ENCODE data around the gene RTN4R.

RTN4R gene

DNA sequence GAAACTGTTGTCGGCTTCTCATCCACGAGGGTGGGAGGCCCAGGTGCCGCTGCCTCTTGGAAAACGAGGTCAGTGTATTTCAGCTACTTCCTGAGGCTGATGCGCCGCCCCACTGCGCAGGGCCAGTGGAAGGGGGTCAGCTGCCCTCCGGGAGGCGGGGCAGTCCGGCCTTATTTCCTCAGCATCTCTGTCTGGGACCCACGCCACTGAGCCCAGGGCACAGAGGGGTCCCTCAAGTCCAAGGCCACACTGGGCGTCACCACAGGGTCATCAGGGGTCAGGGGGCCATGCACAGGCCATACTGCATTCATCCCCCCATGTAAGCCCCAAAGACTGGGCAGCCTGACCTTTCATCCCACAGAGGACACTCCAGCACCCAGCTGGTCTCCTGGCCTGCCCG is 12.1 kb downstream of the RTN4R start:
- Histone ChIP-seq H3K9me3 (ENCODE audit: control insufficient read depth, low read depth, low read length) (no peaks in the 10 kb centered on the region), H3K27me3 (ENCODE audit: control insufficient read depth, insufficient read depth, low read length) (no peaks in the 10 kb centered on the region), H3K9ac (ENCODE audit: low read length) (no peak overlapping the region), H3K4me3 (ENCODE audit: low read length) (no peak overlapping the region), H3K4me1 (ENCODE audit: control insufficient read depth, low read depth, low read length) (no peaks in the 10 kb centered on the region), H3K36me3 (ENCODE audit: control insufficient read depth, low read depth, low read length) (no peaks in the 10 kb centered on the region), H3K27ac (ENCODE audit: low read length) (no peak overlapping the region)

GRCh38 chr22:20254975-20255946 is 12.9 kb downstream of the RTN4R start:
- no peak overlapping the region for H3K9ac ChIP-seq (ENCODE audit: low read length)
- no peaks in the 10 kb centered on the region for H3K27me3 ChIP-seq (ENCODE audit: control insufficient read depth, insufficient read depth, low read length)
- H3K9me3 ChIP-seq (ENCODE audit: control insufficient read depth, low read depth, low read length), result no peaks in the 10 kb centered on the region
- H3K36me3 ChIP-seq (ENCODE audit: control insufficient read depth, low read depth, low read length), result no peaks in the 10 kb centered on the region
- no peak overlapping the region for H3K27ac ChIP-seq (ENCODE audit: low read length)
- no peaks in the 10 kb centered on the region for H3K4me1 ChIP-seq (ENCODE audit: control insufficient read depth, low read depth, low read length)
- H3K4me3 ChIP-seq (ENCODE audit: low read length), result no peak overlapping the region

GRCh38 chr22:20253161-20253560 is 15.0 kb downstream of the RTN4R start:
- Histone ChIP-seq H3K9me3 (ENCODE audit: control insufficient read depth, low read depth, low read length) (no peaks in the 10 kb centered on the region), H3K27me3 (ENCODE audit: control insufficient read depth, insufficient read depth, low read length) (no peaks in the 10 kb centered on the region), H3K4me3 (ENCODE audit: low read length) (no peak overlapping the region), H3K9ac (ENCODE audit: low read length) (no peak overlapping the region), H3K4me1 (ENCODE audit: control insufficient read depth, low read depth, low read length) (no peaks in the 10 kb centered on the region), H3K27ac (ENCODE audit: low read length) (no peak overlapping the region), H3K36me3 (ENCODE audit: control insufficient read depth, low read depth, low read length) (no peaks in the 10 kb centered on the region)

DNA sequence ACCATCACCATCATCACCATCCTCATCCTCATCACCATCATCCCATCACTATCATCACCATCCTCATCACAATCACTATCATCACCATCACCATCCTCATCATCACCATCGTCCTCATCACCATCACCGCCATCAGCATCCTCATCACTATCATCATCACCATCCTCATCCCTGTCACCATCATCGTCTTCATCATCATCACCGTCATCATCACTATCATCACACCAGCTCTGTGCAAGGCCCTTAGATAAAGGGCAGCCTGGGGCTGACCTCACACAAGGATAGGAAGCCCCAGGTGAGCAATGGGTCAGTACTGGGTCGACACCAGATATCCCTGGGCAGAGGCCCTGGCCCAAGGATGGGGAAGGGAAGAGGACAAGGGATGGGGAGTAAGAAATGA is 16.1 kb downstream of the RTN4R start:
- Histone ChIP-seq H3K27ac (ENCODE audit: low read length) (no peak overlapping the region), H3K9ac (ENCODE audit: low read length) (no peak overlapping the region), H3K36me3 (ENCODE audit: control insufficient read depth, low read depth, low read length) (no peaks in the 10 kb centered on the region), H3K4me1 (ENCODE audit: control insufficient read depth, low read depth, low read length) (peaks cover 2% of the 10 kb centered on the region), H3K4me3 (ENCODE audit: low read length) (no peak overlapping the region), H3K27me3 (ENCODE audit: control insufficient read depth, insufficient read depth, low read length) (no peaks in the 10 kb centered on the region), H3K9me3 (ENCODE audit: control insufficient read depth, low read depth, low read length) (no peaks in the 10 kb centered on the region)

GRCh38 chr22:20251491-20251890 is 16.6 kb downstream of the RTN4R start:
- Histone ChIP-seq H3K4me3 (ENCODE audit: low read length) (no peak overlapping the region), H3K27me3 (ENCODE audit: control insufficient read depth, insufficient read depth, low read length) (no peaks in the 10 kb centered on the region)

DNA sequence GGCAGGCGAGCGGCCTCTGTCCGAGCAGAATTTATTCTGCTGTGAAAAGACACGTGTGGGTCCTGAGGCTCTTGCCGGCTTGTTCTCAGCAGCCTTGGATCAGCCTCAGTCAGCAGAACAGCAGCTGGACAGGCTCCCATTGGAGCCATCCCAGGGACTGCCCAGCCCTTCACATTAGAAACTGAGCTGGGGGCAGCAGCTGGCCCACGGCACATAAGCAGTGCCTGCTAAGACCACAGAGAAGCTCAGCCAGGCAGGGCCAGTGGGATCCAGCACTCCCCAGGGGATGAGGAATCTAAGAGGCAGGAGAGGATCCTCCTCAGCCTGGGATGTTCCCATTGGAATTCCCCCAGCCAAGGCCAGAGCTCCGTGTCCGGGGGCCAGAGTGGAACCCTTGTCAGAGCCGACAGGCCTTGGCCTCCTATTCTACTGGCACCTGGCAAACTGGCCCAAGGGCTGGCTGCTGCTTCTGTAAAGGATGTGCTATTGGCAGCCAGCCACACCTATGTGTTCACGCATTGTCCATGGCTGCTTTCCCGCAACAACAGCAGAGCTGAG is 18.2 kb downstream of the RTN4R start:
- no peaks in the 10 kb centered on the region for H3K9me3 ChIP-seq (ENCODE audit: control insufficient read depth, low read depth, low read length)
- H3K9ac ChIP-seq (ENCODE audit: low read length), result no peak overlapping the region
- no peaks in the 10 kb centered on the region for H3K27me3 ChIP-seq (ENCODE audit: control insufficient read depth, insufficient read depth, low read length)
- H3K27ac ChIP-seq (ENCODE audit: low read length), result no peak overlapping the region
- H3K4me1 ChIP-seq (ENCODE audit: control insufficient read depth, low read depth, low read length), result peaks cover 20% of the 10 kb centered on the region
- no peak overlapping the region for H3K4me3 ChIP-seq (ENCODE audit: low read length)
- no peaks in the 10 kb centered on the region for H3K36me3 ChIP-seq (ENCODE audit: control insufficient read depth, low read depth, low read length)

More at GRCh38 chr22:20251491-20251890, 16.6 kb downstream of the RTN4R start:
- Histone ChIP-seq H3K4me1 (ENCODE audit: control insufficient read depth, low read depth, low read length) (peaks cover 7% of the 10 kb centered on the region), H3K9me3 (ENCODE audit: control insufficient read depth, low read depth, low read length) (no peaks in the 10 kb centered on the region), H3K27ac (ENCODE audit: low read length) (no peak overlapping the region), H3K9ac (ENCODE audit: low read length) (no peak overlapping the region), H3K36me3 (ENCODE audit: control insufficient read depth, low read depth, low read length) (no peaks in the 10 kb centered on the region)

DNA sequence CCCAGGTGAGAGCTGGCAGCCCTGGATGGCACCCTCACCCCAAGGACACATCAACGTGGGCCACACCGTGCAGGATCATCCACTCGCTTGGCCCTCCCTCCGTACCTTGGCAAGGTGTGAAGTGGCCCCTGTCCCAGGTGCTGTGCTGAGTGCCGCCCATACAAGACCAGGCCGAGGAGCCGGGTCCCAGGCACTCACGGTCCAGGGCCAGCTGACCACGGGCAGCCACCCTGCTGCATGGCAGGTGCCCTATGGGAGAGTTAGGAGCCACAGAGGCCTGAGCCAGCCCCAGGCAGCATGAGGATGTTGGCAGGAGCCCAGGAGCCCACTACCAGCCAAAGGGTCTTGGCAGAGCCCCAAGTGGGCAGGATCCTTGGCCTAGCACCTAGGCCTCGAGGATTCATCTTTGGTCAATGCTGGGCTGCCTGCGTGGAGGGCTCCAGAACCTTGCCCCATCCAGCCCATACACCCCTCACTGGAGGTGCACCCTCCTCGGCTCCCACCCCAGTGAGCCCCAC is 19.6 kb downstream of the RTN4R start:
- Histone ChIP-seq H3K9ac (ENCODE audit: low read length) (no peak overlapping the region), H3K27ac (ENCODE audit: low read length) (no peak overlapping the region), H3K36me3 (ENCODE audit: control insufficient read depth, low read depth, low read length) (no peaks in the 10 kb centered on the region), H3K9me3 (ENCODE audit: control insufficient read depth, low read depth, low read length) (no peaks in the 10 kb centered on the region), H3K27me3 (ENCODE audit: control insufficient read depth, insufficient read depth, low read length) (no peaks in the 10 kb centered on the region), H3K4me3 (ENCODE audit: low read length) (no peak overlapping the region), H3K4me1 (ENCODE audit: control insufficient read depth, low read depth, low read length) (peaks cover 32% of the 10 kb centered on the region)

GRCh38 chr22:20247608-20248171 is 20.4 kb downstream of the RTN4R start:
- Histone ChIP-seq H3K9ac (ENCODE audit: low read length) (no peak overlapping the region), H3K27me3 (ENCODE audit: control insufficient read depth, insufficient read depth, low read length) (no peaks in the 10 kb centered on the region), H3K4me1 (ENCODE audit: control insufficient read depth, low read depth, low read length) (peaks cover 36% of the 10 kb centered on the region), H3K4me3 (ENCODE audit: low read length) (no peak overlapping the region), H3K27ac (ENCODE audit: low read length) (no peak overlapping the region), H3K9me3 (ENCODE audit: control insufficient read depth, low read depth, low read length) (no peaks in the 10 kb centered on the region), H3K36me3 (ENCODE audit: control insufficient read depth, low read depth, low read length) (no peaks in the 10 kb centered on the region)

DNA sequence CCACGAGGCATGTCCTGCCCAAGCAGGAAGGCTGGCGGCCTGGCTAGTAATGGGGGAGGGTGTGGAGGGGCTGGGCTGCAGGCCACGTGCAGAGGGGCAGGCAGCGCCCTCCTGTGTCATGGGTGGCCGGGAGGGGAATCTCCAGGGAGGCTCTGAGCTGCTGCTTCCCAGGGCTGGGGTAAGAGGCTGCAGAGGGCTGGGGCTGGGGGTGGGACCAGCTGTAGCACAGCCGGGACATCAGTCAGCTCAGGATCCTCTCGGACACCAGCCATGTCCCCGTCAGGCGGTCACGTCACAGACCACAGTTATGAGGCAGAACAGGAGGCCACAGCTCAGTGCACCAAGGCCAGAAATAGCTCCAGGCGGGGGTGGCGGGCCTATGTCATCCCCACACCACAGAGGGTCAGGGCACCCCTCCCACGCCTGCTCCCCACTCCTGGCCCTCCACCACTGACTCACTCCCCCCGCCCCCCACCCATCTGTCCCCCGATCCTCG is 21.1 kb downstream of the RTN4R start:
- peaks cover 36% of the 10 kb centered on the region for H3K4me1 ChIP-seq (ENCODE audit: control insufficient read depth, low read depth, low read length)

GRCh38 chr22:20246368-20247009 is 21.6 kb downstream of the RTN4R start:
- no peak overlapping the region for H3K4me3 ChIP-seq (ENCODE audit: low read length)
- no peak overlapping the region for H3K9ac ChIP-seq (ENCODE audit: low read length)
- no peaks in the 10 kb centered on the region for H3K9me3 ChIP-seq (ENCODE audit: control insufficient read depth, low read depth, low read length)
- H3K4me1 ChIP-seq (ENCODE audit: control insufficient read depth, low read depth, low read length), result peaks cover 36% of the 10 kb centered on the region
- no peaks in the 10 kb centered on the region for H3K27me3 ChIP-seq (ENCODE audit: control insufficient read depth, insufficient read depth, low read length)
- H3K27ac ChIP-seq (ENCODE audit: low read length), result no peak overlapping the region
- no peaks in the 10 kb centered on the region for H3K36me3 ChIP-seq (ENCODE audit: control insufficient read depth, low read depth, low read length)

More for the DNA sequence above, 21.1 kb downstream of the RTN4R start:
- no peak overlapping the region for H3K27ac ChIP-seq (ENCODE audit: low read length)
- no peaks in the 10 kb centered on the region for H3K27me3 ChIP-seq (ENCODE audit: control insufficient read depth, insufficient read depth, low read length)
- H3K36me3 ChIP-seq (ENCODE audit: control insufficient read depth, low read depth, low read length), result no peaks in the 10 kb centered on the region
- H3K9ac ChIP-seq (ENCODE audit: low read length), result no peak overlapping the region
- no peak overlapping the region for H3K4me3 ChIP-seq (ENCODE audit: low read length)
- H3K9me3 ChIP-seq (ENCODE audit: control insufficient read depth, low read depth, low read length), result no peaks in the 10 kb centered on the region

Measured in iPS-18a (cell line).